IPS DF 4.7 (cell line): ENCODE measurements around the gene MSRB3.

Experiments used
- DNase-seq: peaks from one replicate; pipeline ENCODE4 v3.0.0-alpha.2; 2013; ENCODE audit warnings: low spot score; ENCODE audit errors: extremely low read depth

Gene MSRB3

GRCh38 chr12:65391711-65392110, 113.2 kb downstream of the MSRB3 start:
- no peak for DNase-seq

- DNase-seq = no peak
Observed at GRCh38 chr12:65392491-65392890, 114.0 kb downstream of the MSRB3 start.

GRCh38 chr12:65403188-65403587, 124.7 kb downstream of the MSRB3 start:
- DNase-seq = no peak

- DNase-seq = no peak
Observed at GRCh38 chr12:65407388-65408149, 129.1 kb downstream of the MSRB3 start.

GRCh38 chr12:65408441-65408840, 130.0 kb downstream of the MSRB3 start:
- DNase-seq = no peak

- DNase-seq = no peak
Observed at GRCh38 chr12:65409726-65410125, 131.2 kb downstream of the MSRB3 start.

GRCh38 chr12:65411171-65411570, 132.7 kb downstream of the MSRB3 start:
- no peak for DNase-seq

- no peak for DNase-seq
Observed at GRCh38 chr12:65414526-65414925, 136.0 kb downstream of the MSRB3 start.

GRCh38 chr12:65415826-65416225, 137.3 kb downstream of the MSRB3 start:
- no peak for DNase-seq

GRCh38 chr12:65419284-65420072, 141.0 kb downstream of the MSRB3 start:
- no peak for DNase-seq

- DNase-seq = no peak
Observed at GRCh38 chr12:65420941-65421340, 142.5 kb downstream of the MSRB3 start.

GRCh38 chr12:65427646-65428045, 149.2 kb downstream of the MSRB3 start:
- no peak for DNase-seq

GRCh38 chr12:65430006-65430405, 151.5 kb downstream of the MSRB3 start:
- no peak for DNase-seq

GRCh38 chr12:65430571-65431306, 152.3 kb downstream of the MSRB3 start:
- DNase-seq = no peak

- no peak for DNase-seq
Observed at GRCh38 chr12:65432114-65432513, 153.6 kb downstream of the MSRB3 start.

- DNase-seq = no peak
Observed at GRCh38 chr12:65432651-65433050, 154.2 kb downstream of the MSRB3 start.

- no peak for DNase-seq
Observed at GRCh38 chr12:65434737-65435136, 156.3 kb downstream of the MSRB3 start.

- no peak for DNase-seq
Observed at GRCh38 chr12:65443038-65443437, 164.6 kb downstream of the MSRB3 start.

GRCh38 chr12:65444996-65445395, 166.5 kb downstream of the MSRB3 start:
- no peak for DNase-seq

GRCh38 chr12:65446901-65447300, 168.4 kb downstream of the MSRB3 start:
- no peak for DNase-seq

- no peak for DNase-seq
Observed at GRCh38 chr12:65449400-65449799, 170.9 kb downstream of the MSRB3 start.

- DNase-seq = no peak
Observed at GRCh38 chr12:65450625-65451024, 172.1 kb downstream of the MSRB3 start.
